IPS-15b (cell line): ENCODE measurements around the gene ICOS.
"Not testable (repeated sequence)": the region's sequence is repeated elsewhere in the genome, so short reads cannot be mapped to it uniquely, and the experiment has no call there.

Experiments
- H3K27me3 ChIP-seq: one replicate; pipeline ENCODE4 v1.6.1; 2013; ENCODE audit warnings: low read length; ENCODE audit not compliant: control insufficient read depth, insufficient read depth
- H3K36me3 ChIP-seq: one replicate; pipeline ENCODE4 v1.6.1; 2013; ENCODE audit warnings: low read length; ENCODE audit not compliant: control insufficient read depth, insufficient read depth
- H3K4me1 ChIP-seq: one replicate; pipeline ENCODE4 v1.6.1; 2013; ENCODE audit warnings: mild to moderate bottlenecking, low read length; ENCODE audit not compliant: control insufficient read depth, insufficient read depth
- H3K4me3 ChIP-seq: one replicate; pipeline ENCODE4 v1.5.1; 2013; ENCODE audit warnings: low read depth, low read length
- H3K9ac ChIP-seq: one replicate; pipeline ENCODE4 v1.6.1; 2013; ENCODE audit warnings: low read depth, mild to moderate bottlenecking, low read length
- H3K9me3 ChIP-seq: one replicate; pipeline ENCODE4 v1.6.1; 2013; ENCODE audit warnings: mild to moderate bottlenecking, low read length; ENCODE audit not compliant: control insufficient read depth, insufficient read depth

The ICOS gene

DNA sequence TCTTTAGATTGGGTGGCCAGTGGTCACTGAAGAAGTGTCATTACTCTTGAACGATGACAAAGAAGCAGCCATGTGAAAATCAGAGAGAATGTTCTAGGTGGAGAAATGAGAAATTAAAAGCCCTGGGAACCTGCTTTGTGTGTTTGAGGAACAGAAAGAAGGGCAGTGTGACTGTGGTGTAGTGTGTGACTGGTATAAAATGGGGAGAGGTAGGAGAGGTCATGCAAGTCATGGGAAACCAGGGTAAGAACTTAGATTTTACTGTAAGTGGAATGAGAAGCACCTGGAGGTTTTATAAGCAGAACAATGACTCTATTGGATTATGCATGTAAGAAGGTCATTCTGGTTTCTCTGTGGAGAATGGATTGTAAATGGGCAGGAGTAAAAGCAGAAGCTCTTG lies 12.2 kb downstream of the ICOS start:
- no peaks in the 10 kb centered on the region for H3K27me3 ChIP-seq
- no peak overlapping the region for H3K9ac ChIP-seq
- H3K4me3 ChIP-seq, result no peak overlapping the region
- no peaks in the 10 kb centered on the region for H3K9me3 ChIP-seq
- H3K4me1 ChIP-seq, result no peaks in the 10 kb centered on the region
- H3K36me3 ChIP-seq, result no peaks in the 10 kb centered on the region

DNA sequence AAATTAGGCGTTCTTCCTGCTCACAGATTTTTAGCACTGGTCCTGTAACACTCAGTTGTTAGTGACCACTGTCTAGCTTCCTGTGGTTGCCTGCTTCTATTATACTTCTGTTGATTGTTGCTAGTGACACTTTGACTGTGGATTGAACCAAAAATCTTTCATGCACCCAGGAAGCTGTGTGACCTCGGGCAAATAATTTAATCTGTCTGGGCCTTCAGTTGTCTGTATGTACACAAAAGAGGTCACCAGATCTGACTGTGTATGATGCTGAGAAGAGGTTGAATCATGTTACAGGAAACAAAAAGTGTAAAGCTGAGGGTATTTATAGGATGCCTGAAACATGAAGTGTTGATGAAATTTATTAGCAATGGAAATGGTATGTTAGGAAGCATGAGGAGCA lies 12.7 kb downstream of the ICOS start:
- H3K4me1 ChIP-seq, result no peaks in the 10 kb centered on the region
- no peaks in the 10 kb centered on the region for H3K9me3 ChIP-seq
- H3K27me3 ChIP-seq, result no peaks in the 10 kb centered on the region
- H3K36me3 ChIP-seq, result no peaks in the 10 kb centered on the region
- H3K9ac ChIP-seq, result no peak overlapping the region
- H3K4me3 ChIP-seq, result no peak overlapping the region

- Histone ChIP-seq H3K4me3 (no peak overlapping the region), H3K9ac (no peak overlapping the region), H3K36me3 (no peaks in the 10 kb centered on the region), H3K4me1 (no peaks in the 10 kb centered on the region), H3K27me3 (no peaks in the 10 kb centered on the region), H3K9me3 (no peaks in the 10 kb centered on the region)
Measured at GRCh38 chr2:203951366-203951902, 14.9 kb downstream of the ICOS start.

GRCh38 chr2:203959265-203959664 lies 22.7 kb downstream of the ICOS start:
- Histone ChIP-seq H3K9me3 (no peaks in the 10 kb centered on the region), H3K9ac (no peak overlapping the region), H3K27me3 (no peaks in the 10 kb centered on the region), H3K4me1 (no peaks in the 10 kb centered on the region), H3K36me3 (no peaks in the 10 kb centered on the region), H3K4me3 (no peak overlapping the region)

DNA sequence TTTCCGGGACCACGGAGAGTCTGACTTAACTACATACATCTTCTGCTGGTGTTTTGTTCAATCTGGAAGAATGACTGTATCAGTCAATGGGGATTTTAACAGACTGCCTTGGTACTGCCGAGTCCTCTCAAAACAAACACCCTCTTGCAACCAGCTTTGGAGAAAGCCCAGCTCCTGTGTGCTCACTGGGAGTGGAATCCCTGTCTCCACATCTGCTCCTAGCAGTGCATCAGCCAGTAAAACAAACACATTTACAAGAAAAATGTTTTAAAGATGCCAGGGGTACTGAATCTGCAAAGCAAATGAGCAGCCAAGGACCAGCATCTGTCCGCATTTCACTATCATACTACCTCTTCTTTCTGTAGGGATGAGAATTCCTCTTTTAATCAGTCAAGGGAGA lies 23.1 kb downstream of the ICOS start:
- no peaks in the 10 kb centered on the region for H3K27me3 ChIP-seq
- H3K9me3 ChIP-seq, result no peaks in the 10 kb centered on the region
- no peaks in the 10 kb centered on the region for H3K36me3 ChIP-seq
- no peak overlapping the region for H3K9ac ChIP-seq
- no peaks in the 10 kb centered on the region for H3K4me1 ChIP-seq
- no peak overlapping the region for H3K4me3 ChIP-seq

GRCh38 chr2:203960811-203961210 lies 24.2 kb downstream of the ICOS start:
- Histone ChIP-seq H3K36me3 (no peaks in the 10 kb centered on the region), H3K9ac (no peak overlapping the region), H3K27me3 (no peaks in the 10 kb centered on the region), H3K4me1 (no peaks in the 10 kb centered on the region), H3K4me3 (no peak overlapping the region), H3K9me3 (no peaks in the 10 kb centered on the region)

DNA sequence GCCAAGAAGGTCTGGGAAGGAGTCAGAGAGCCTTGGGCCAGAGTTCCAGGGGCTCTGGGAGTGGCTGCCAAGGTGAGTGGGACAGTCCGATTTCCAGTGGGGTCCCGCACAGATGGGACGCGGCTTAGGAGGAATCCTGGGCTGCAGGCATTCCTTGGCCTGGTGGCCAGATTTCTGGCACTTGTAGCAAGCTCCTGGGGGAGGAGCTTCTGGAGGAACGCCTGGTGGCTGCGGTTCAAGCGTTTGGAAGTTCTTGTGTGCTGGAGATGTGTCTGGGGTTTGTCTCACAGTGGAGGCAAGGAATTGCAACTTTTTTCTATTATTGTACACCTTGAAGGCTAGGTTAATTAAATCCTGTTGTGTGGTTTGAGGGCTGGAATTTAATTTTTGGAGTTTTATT lies 28.6 kb downstream of the ICOS start:
- not testable (repeated sequence) for H3K27me3 ChIP-seq, H3K4me1 ChIP-seq, H3K4me3 ChIP-seq, H3K9me3 ChIP-seq, H3K9ac ChIP-seq, H3K36me3 ChIP-seq

DNA sequence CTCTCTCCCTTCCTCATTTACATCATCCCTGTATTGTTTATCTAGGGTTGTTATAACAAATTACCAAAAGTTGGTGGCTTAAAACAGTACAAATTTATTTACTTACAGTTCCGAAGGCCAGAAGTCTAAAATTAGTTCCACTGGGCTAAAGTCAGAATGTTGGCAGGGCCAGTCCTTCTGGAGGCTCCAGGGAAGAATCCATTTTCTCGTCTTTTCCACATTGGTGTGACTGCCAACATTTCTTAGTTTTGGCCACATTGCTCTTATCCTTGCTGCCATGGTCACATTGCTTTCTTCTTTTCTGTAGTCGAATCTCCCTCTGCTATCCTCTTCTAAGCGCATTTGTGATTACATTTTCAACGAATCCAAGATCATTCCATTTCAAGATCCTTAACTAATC lies 34.7 kb downstream of the ICOS start:
- H3K36me3 ChIP-seq, result no peaks in the 10 kb centered on the region
- no peaks in the 10 kb centered on the region for H3K9me3 ChIP-seq
- H3K27me3 ChIP-seq, result no peaks in the 10 kb centered on the region
- H3K4me3 ChIP-seq, result no peak overlapping the region
- H3K4me1 ChIP-seq, result no peaks in the 10 kb centered on the region
- no peak overlapping the region for H3K9ac ChIP-seq

GRCh38 chr2:203972066-203972465 lies 35.5 kb downstream of the ICOS start:
- Histone ChIP-seq H3K4me3 (no peak overlapping the region), H3K36me3 (no peaks in the 10 kb centered on the region), H3K9me3 (no peaks in the 10 kb centered on the region), H3K4me1 (no peaks in the 10 kb centered on the region), H3K9ac (no peak overlapping the region), H3K27me3 (no peaks in the 10 kb centered on the region)

DNA sequence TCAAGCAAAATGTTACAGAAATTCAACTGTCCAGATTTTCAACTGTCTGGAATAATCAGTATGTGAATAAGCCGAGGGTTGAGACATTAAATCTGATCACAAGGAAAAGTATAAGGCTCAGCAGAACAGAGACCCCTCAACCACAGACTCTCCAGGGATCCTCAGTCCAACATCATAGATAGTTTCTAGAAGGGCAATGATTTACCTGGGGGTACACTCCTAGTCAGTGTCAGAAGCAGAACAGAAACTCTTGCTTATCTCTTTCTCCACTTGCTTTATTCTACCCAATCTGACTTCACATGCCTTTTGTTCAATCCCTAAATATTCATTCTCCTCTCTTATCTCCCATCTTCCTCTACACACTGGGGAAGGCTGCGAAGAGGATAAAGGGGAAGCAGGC lies 36.4 kb downstream of the ICOS start:
- Histone ChIP-seq H3K36me3 (no peaks in the 10 kb centered on the region), H3K4me3 (no peak overlapping the region), H3K27me3 (no peaks in the 10 kb centered on the region), H3K9me3 (no peaks in the 10 kb centered on the region), H3K9ac (no peak overlapping the region), H3K4me1 (no peaks in the 10 kb centered on the region)

DNA sequence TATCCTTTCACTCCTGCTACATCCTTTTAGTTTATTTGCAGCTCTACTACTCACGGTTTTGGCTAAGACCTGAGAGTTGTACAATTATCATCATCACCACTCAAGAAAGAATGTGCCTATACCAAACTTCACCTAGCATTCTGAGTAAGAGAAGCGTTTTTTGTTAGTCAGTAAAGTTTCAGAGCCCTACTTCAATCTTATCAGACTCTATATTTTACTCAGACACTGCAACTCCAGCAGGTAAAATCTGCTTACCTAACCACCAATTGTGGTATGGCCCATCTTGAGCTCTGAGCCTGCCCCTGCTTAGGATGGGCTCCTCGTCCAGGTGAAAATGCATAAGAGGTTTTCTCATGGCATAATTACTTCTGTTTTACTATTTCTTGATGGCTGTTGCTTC lies 37.1 kb downstream of the ICOS start:
- H3K27me3 ChIP-seq, result no peaks in the 10 kb centered on the region
- no peak overlapping the region for H3K4me3 ChIP-seq
- no peaks in the 10 kb centered on the region for H3K4me1 ChIP-seq
- H3K9ac ChIP-seq, result no peak overlapping the region
- no peaks in the 10 kb centered on the region for H3K9me3 ChIP-seq
- H3K36me3 ChIP-seq, result no peaks in the 10 kb centered on the region

GRCh38 chr2:203975912-203976311 lies 39.3 kb downstream of the ICOS start:
- Histone ChIP-seq H3K4me1 (no peaks in the 10 kb centered on the region), H3K9me3 (no peaks in the 10 kb centered on the region), H3K9ac (no peak overlapping the region), H3K27me3 (no peaks in the 10 kb centered on the region), H3K36me3 (no peaks in the 10 kb centered on the region), H3K4me3 (no peak overlapping the region)

- H3K9ac ChIP-seq, result no peak overlapping the region
Measured at GRCh38 chr2:203982276-203982675, 45.7 kb downstream of the ICOS start.

More at GRCh38 chr2:203982276-203982675, 45.7 kb downstream of the ICOS start:
- no peak overlapping the region for H3K4me3 ChIP-seq
- H3K4me1 ChIP-seq, result no peaks in the 10 kb centered on the region
- no peaks in the 10 kb centered on the region for H3K36me3 ChIP-seq
- H3K27me3 ChIP-seq, result no peaks in the 10 kb centered on the region
- H3K9me3 ChIP-seq, result no peaks in the 10 kb centered on the region
